Liver (tissue), 3 donors: ENCODE data around the gene SPTLC2.
"Not testable (repeated sequence)": the region's sequence is repeated elsewhere in the genome, so short reads cannot be mapped to it uniquely, and the experiment has no call there.

Source experiments
- CTCF ChIP-seq: fragments of 150-350 bp; IDR thresholded peaks from 2 replicates; pipeline ENCODE4 v1.5.1; 2017; ENCODE audit warnings: improper control_type of control experiment, low read depth, low read length; ENCODE audit not compliant: missing input control
- EGR1 ChIP-seq, 2 donors: IDR thresholded peaks; 2 replicates each; pipeline ENCODE4 v1.6.1; 2016 to 2018; ENCODE audit warnings: antibody characterized with exemption in 2 of 2, low read depth in 2 of 2
- GABPA ChIP-seq, 2 donors: IDR thresholded peaks in 1 of 2; conservative IDR thresholded peaks in 1 of 2; 2 replicates each; pipeline ENCODE4 v1.6.1; 2016; ENCODE audit warnings: antibody characterized with exemption in 2 of 2, mild to moderate bottlenecking in 1 of 2, moderate library complexity in 1 of 2
- HNF4A ChIP-seq, 2 donors: conservative IDR thresholded peaks; 2 replicates each; pipeline ENCODE4 v1.6.1; 2016; ENCODE audit warnings: antibody characterized with exemption in 2 of 2, mild to moderate bottlenecking in 2 of 2
- JUND ChIP-seq, 2 donors: IDR thresholded peaks; 2 replicates each; pipeline ENCODE4 v1.6.1; 2016; ENCODE audit warnings: antibody characterized with exemption in 2 of 2
- RAD21 ChIP-seq, 2 donors: IDR thresholded peaks; 2 replicates each; pipeline ENCODE4 v1.6.1; 2016; ENCODE audit warnings: antibody characterized with exemption in 2 of 2, mild to moderate bottlenecking in 2 of 2
- REST ChIP-seq: IDR thresholded peaks from 2 replicates; pipeline ENCODE4 v1.6.1; 2016; ENCODE audit warnings: antibody characterized with exemption, mild to moderate bottlenecking
- SP1 ChIP-seq: IDR thresholded peaks from 2 replicates; pipeline ENCODE4 v1.6.1; 2018; ENCODE audit warnings: antibody characterized with exemption, mild to moderate bottlenecking
- TAF1 ChIP-seq: conservative IDR thresholded peaks from 2 replicates; pipeline ENCODE4 v1.6.1; 2016; ENCODE audit warnings: antibody characterized with exemption, mild to moderate bottlenecking
- YY1 ChIP-seq: IDR thresholded peaks from 2 replicates; pipeline ENCODE4 v1.6.1; 2016; ENCODE audit warnings: antibody characterized with exemption, mild to moderate bottlenecking
- donor health status: healthy.
- donor health status: healthy.

GRCh38 chr14:77661562-77661961 is 45.1 kb upstream of the SPTLC2 start:
- TF ChIP-seq CTCF; REST; JUND (IDR thresholded peaks at IDR 0.05); SP1; YY1; RAD21 (IDR thresholded peaks at IDR 0.05); TAF1; GABPA (IDR thresholded peaks at IDR 0.05 in 1 of 2, conservative IDR thresholded peaks at IDR 0.05 in 1 of 2); EGR1 (IDR thresholded peaks at IDR 0.05; ENCODE audit: low read depth in 2 of 2); HNF4A (conservative IDR thresholded peaks at IDR 0.05): not testable (repeated sequence)
